Renal cortical epithelial cell (primary cell): ENCODE results near the gene PAM16. TPM values are rescaled to one million over a fixed set of nuclear protein-coding genes. Genes with fewer than 3 reads are reported as not detected.

Source experiments
- DNase-seq: peaks from one replicate; pipeline ENCODE4 v3.0.0-alpha.2; 2011; ENCODE audit warnings: low read depth
- total RNA-seq: library from RNA; depleted of rRNA; stranded (reverse); fragments of >200 nt; gene quantifications from 2 replicates; pipeline ENCODE4 v1.2.3, GENCODE V29; 2014

Gene PAM16
- total RNA-seq, 1 donor from 2014 or later: 9.1 TPM

DNA sequence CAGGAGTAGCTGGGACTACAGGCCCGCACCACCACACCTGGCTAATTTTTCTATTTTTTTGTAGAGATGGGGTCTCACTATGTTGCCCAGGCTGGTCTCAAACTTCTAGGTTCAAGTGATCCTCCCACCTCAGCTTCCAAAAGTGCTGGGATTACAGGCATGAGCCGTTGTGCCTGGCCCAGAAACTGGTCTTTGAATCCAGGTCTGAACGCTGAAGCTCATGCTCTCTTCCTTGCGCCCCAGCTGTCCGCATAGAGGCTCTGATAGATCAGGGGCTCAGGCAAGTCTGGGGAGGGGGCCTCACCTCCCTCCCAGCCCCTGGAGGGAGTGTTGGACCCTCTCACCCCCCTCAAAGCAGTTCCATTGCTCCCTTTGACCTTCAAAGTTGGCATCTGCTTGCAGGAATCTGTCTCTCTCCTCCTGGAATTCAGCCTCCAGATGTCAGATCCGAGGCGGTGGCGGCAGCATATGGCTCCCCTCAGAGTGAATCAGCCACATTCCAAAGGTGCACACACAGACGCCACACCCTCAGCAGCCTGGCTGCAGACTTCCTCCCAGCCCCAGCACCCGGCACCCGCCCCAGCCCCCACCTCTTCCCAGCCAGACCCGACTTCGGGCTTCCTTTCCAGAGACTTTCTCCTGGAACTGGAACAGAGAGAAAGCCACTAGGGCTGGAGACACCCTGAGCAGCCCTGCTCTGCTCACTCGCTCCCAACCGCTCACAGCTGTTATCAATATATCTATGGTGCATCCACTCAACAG lies 52.2 kb downstream of the PAM16 start:
- peak; percentile 86 for DNase-seq

DNA sequence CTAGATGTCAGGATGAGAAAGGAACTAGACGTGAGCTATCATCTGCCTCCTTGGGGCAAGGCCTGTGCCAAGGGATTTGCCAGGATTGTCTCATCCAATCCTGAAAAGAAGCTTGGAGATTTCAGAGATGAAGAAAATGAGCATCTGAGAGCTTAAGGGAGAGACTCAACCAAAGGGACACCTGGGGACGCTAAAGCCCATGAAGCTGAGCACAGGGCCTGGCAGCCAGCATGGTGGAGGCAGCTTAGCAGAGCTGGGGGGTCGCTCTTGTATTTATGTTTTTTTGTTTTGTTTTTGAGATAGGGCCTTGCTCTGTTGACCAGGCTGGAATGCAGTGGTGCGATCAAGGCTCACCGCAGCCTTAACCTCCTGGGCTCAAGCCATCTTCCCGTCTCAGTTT lies 53.6 kb downstream of the PAM16 start:
- no peak for DNase-seq

- DNase-seq: no peak
Measured at GRCh38 chr16:4295581-4295980, 55.5 kb downstream of the PAM16 start.

GRCh38 chr16:4293822-4294457 lies 57.2 kb downstream of the PAM16 start:
- peak; percentile 61 for DNase-seq

DNA sequence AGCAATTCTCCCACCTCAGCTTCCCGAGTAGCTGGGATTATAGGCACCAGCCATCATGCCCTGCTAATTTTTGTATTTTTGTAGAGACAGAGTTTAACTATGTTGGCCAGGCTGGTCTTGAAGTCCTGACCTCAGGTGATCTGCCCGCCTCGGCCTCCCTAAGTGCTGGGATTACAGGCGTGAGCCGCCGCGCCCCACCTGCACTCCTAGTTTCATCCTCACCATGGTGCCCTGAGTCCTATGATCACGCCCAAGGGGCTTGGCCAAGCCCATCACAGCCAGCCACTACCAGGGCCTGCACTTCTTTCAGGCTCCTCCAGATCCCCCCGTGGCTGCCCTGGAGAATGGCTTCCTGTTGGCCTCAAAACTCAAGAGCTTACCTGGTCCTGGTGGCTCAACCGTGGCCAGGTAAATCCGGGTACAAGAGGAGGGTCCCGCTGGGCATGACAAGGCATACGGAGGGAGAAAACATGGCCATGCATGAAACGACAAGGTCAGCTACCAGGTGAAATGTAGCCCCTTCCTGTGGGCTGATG lies 57.9 kb downstream of the PAM16 start:
- DNase-seq: no peak

GRCh38 chr16:4291699-4292098 lies 59.4 kb downstream of the PAM16 start:
- no peak for DNase-seq

Other genes starting within 250 kb of the PAM16 start
- gene ADCY9, start 234.9 kb downstream of the PAM16 start, total RNA-seq: 7.1 and 20.2 TPM in 2 replicates
- 0.20 TPM in 1 of 2 replicates, not detected in the other for gene SRL, start 109.2 kb downstream of the PAM16 start, total RNA-seq
- gene TFAP4, start 78.3 kb downstream of the PAM16 start, total RNA-seq: 1.2 and 2.0 TPM in 2 replicates
- gene GLIS2, start 35.3 kb downstream of the PAM16 start, total RNA-seq: 3.6 and 13.5 TPM in 2 replicates
- 10.6 and 47.0 TPM in 2 replicates for gene VASN, start 20.5 kb upstream of the PAM16 start, total RNA-seq
- 25.1 and 35.4 TPM in 2 replicates for gene CORO7, start 65.3 kb upstream of the PAM16 start, total RNA-seq
- 52.4 and 62.3 TPM in 2 replicates for gene DNAJA3, start 74.5 kb upstream of the PAM16 start, total RNA-seq
- 49.8 and 121 TPM in 2 replicates for gene NMRAL1, start 123.3 kb upstream of the PAM16 start, total RNA-seq
- gene HMOX2, start 125.1 kb upstream of the PAM16 start, total RNA-seq: 71.0 and 97.9 TPM in 2 replicates
- gene CDIP1, start 187.5 kb upstream of the PAM16 start, total RNA-seq: 9.6 and 27.4 TPM in 2 replicates
- 0.10 TPM in 1 of 2 replicates, not detected in the other for gene C16orf96, start 205.0 kb upstream of the PAM16 start, total RNA-seq